Astrocyte (in vitro differentiated cells and primary cell): ENCODE results near the gene MEG3. TPM values are rescaled to one million over a fixed set of nuclear protein-coding genes. Genes with fewer than 3 reads are reported as not detected.
A peak's percentile ranks its signal among the peaks of the same experiment; 100 is the strongest.

Experiments used
- DNase-seq: peaks from one replicate; pipeline ENCODE4 v3.0.0-alpha.2; 2010; ENCODE audit warnings: low read depth
- FAIRE-seq: peaks from 2 replicates; lab custom pipeline; 2011; peaks lifted over from hg19 to GRCh38; lab: Jason Lieb, UNC
- H2AFZ ChIP-seq: 2 replicates; pipeline ENCODE4 v1.6.0; 2012; ENCODE audit warnings: low read depth, low read length, inconsistent platforms
- H3K27ac ChIP-seq: 2 replicates; pipeline ENCODE4 v1.5.1; 2011; ENCODE audit warnings: low read depth, low read length, inconsistent platforms
- H3K27me3 ChIP-seq: 2 replicates; pipeline ENCODE4 v1.6.0; 2011; ENCODE audit warnings: low read length, inconsistent platforms; ENCODE audit not compliant: insufficient read depth
- H3K36me3 ChIP-seq: 2 replicates; pipeline ENCODE4 v1.5.1; 2011; ENCODE audit warnings: low read length, inconsistent platforms; ENCODE audit not compliant: insufficient read depth
- H3K4me1 ChIP-seq: 2 replicates; pipeline ENCODE4 v1.5.1; 2011; ENCODE audit warnings: low read length, inconsistent platforms; ENCODE audit not compliant: insufficient read depth
- H3K4me2 ChIP-seq: 2 replicates; pipeline ENCODE4 v1.6.0; 2012; ENCODE audit warnings: low read length, inconsistent platforms
- H3K4me3 ChIP-seq: 2 replicates; pipeline ENCODE4 v1.5.1; 2011; ENCODE audit warnings: low read depth, mild to moderate bottlenecking, low read length, inconsistent platforms; ENCODE audit not compliant: insufficient read depth
- H3K79me2 ChIP-seq: 2 replicates; pipeline ENCODE4 v1.6.0; 2012; ENCODE audit warnings: mild to moderate bottlenecking, low read length, inconsistent platforms; ENCODE audit not compliant: insufficient read depth
- H3K9ac ChIP-seq: 2 replicates; pipeline ENCODE4 v1.6.0; 2012; ENCODE audit warnings: mild to moderate bottlenecking, low read length, inconsistent platforms
- H3K9me3 ChIP-seq: 2 replicates; pipeline ENCODE4 v1.5.1; 2012; ENCODE audit warnings: low read depth, mild to moderate bottlenecking, low read length, inconsistent platforms; ENCODE audit not compliant: insufficient read depth
- H4K20me1 ChIP-seq: 2 replicates; pipeline ENCODE4 v1.6.0; 2012; ENCODE audit warnings: low read length, inconsistent platforms; ENCODE audit not compliant: insufficient read depth
- H3K27ac Mint-ChIP-seq: one replicate; pipeline ENCODE4 v1.8.0; 2021; ENCODE audit warnings: mild to moderate bottlenecking, mixed read lengths; ENCODE audit not compliant: unreplicated experiment
- H3K27me3 Mint-ChIP-seq: one replicate; pipeline ENCODE4 v1.8.0; 2021; ENCODE audit warnings: low read depth, mixed read lengths; ENCODE audit not compliant: unreplicated experiment
- H3K36me3 Mint-ChIP-seq: one replicate; pipeline ENCODE4 v1.8.0; 2021; ENCODE audit warnings: low read depth, mixed read lengths; ENCODE audit not compliant: unreplicated experiment
- H3K4me1 Mint-ChIP-seq: one replicate; pipeline ENCODE4 v1.8.0; 2021; ENCODE audit warnings: low read depth, mixed read lengths; ENCODE audit not compliant: unreplicated experiment
- H3K4me3 Mint-ChIP-seq: one replicate; pipeline ENCODE4 v1.8.0; 2021; ENCODE audit warnings: mild to moderate bottlenecking, moderate library complexity, mixed read lengths; ENCODE audit not compliant: unreplicated experiment
- H3K9me3 Mint-ChIP-seq: one replicate; pipeline ENCODE4 v1.8.0; 2021; ENCODE audit warnings: mild to moderate bottlenecking, mixed read lengths; ENCODE audit not compliant: unreplicated experiment
- EZH2 ChIP-seq: IDR thresholded peaks from 2 replicates; pipeline ENCODE4 v1.6.1; 2012; ENCODE audit warnings: mild to moderate bottlenecking, low read length, inconsistent platforms; ENCODE audit not compliant: insufficient read depth
- total RNA-seq: library from RNA; stranded (reverse); gene quantifications from 2 replicates; pipeline ENCODE4 v1.2.1, GENCODE V29; 2021
- TF ChIP-seq, protein P1 (sequence below): IDR thresholded peaks from 2 replicates; pipeline ENCODE4 v1.5.1; 2011; ENCODE audit warnings: low read depth, mild to moderate bottlenecking, inconsistent platforms, low read length, moderate library complexity; ENCODE audit not compliant: insufficient read depth

Gene MEG3
- total RNA-seq, 1 donor from 2014 or later: not detected

DNA sequence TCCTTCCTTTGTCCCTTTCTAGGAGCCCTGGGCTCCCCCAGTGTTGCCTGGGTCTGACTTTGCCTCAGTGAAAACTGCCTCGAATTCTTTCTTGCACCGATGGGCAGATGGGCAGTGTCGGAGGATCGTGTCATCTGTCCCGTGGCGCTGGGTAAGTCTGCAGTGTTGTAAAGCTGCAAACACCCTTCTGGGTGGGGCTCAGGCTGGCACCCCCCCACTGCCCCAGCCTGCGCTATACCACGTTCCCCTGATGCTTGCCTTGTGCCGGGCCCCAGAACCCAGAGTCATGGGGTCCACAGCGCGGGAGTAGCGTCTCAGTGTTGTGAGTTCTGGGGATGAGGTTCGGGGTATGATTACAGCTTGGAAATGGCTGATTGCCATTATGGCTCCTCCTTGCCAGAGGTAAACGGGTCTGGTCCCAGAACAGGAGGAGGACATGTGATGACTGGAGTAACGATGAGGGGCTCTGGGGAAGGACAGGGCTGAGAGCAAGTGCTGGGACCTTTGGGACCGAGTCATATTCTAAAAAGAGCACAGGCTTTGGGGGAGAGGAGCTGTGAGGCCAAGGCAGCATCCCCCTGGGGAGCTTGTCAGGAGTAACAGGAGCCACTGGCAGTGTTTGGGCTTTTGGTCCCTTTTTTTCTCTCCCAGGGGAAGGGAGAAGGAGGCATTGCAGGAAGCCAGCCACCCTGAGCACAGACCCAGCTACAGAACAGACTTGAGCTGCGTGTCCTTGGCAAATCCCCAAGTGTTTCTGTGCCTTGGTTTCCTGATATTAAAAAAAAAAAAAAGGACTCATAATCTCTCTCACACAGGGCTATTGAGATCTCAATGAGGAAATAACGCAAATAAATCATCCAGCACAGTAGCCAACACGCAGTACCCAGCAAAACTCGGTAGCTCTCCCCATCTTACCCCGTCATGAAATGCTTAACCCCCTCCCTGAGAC, 73.3 kb downstream of the MEG3 start:
- TF ChIP-seq, protein P1, sequence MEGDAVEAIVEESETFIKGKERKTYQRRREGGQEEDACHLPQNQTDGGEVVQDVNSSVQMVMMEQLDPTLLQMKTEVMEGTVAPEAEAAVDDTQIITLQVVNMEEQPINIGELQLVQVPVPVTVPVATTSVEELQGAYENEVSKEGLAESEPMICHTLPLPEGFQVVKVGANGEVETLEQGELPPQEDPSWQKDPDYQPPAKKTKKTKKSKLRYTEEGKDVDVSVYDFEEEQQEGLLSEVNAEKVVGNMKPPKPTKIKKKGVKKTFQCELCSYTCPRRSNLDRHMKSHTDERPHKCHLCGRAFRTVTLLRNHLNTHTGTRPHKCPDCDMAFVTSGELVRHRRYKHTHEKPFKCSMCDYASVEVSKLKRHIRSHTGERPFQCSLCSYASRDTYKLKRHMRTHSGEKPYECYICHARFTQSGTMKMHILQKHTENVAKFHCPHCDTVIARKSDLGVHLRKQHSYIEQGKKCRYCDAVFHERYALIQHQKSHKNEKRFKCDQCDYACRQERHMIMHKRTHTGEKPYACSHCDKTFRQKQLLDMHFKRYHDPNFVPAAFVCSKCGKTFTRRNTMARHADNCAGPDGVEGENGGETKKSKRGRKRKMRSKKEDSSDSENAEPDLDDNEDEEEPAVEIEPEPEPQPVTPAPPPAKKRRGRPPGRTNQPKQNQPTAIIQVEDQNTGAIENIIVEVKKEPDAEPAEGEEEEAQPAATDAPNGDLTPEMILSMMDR: no peak
- no peak for TF ChIP-seq EZH2
- Histone ChIP-seq H4K20me1 (peaks cover 79% of the 10 kb centered on the region), H3K4me2 (no peak overlapping the region), H3K4me3 (no peak overlapping the region), H3K27me3 (peaks cover 2% of the 10 kb centered on the region), H3K79me2 (peaks cover 8% of the 10 kb centered on the region), H3K9ac (no peak overlapping the region), H3K9me3 (no peaks in the 10 kb centered on the region), H3K4me1 (no peaks in the 10 kb centered on the region), H3K36me3 (peaks cover 18% of the 10 kb centered on the region), H3K27ac (no peak overlapping the region), H2AFZ (no peak overlapping the region)
- DNase-seq (no peak), FAIRE-seq (no peak)
- H3K4me1 Mint-ChIP-seq: peaks cover 9% of the 10 kb centered on the region
- H3K27ac Mint-ChIP-seq: no peak overlapping the region
- no peaks in the 10 kb centered on the region for H3K36me3 Mint-ChIP-seq
- peaks cover 48% of the 10 kb centered on the region for H3K27me3 Mint-ChIP-seq
- H3K4me3 Mint-ChIP-seq: no peak overlapping the region
- no peaks in the 10 kb centered on the region for H3K9me3 Mint-ChIP-seq

DNA sequence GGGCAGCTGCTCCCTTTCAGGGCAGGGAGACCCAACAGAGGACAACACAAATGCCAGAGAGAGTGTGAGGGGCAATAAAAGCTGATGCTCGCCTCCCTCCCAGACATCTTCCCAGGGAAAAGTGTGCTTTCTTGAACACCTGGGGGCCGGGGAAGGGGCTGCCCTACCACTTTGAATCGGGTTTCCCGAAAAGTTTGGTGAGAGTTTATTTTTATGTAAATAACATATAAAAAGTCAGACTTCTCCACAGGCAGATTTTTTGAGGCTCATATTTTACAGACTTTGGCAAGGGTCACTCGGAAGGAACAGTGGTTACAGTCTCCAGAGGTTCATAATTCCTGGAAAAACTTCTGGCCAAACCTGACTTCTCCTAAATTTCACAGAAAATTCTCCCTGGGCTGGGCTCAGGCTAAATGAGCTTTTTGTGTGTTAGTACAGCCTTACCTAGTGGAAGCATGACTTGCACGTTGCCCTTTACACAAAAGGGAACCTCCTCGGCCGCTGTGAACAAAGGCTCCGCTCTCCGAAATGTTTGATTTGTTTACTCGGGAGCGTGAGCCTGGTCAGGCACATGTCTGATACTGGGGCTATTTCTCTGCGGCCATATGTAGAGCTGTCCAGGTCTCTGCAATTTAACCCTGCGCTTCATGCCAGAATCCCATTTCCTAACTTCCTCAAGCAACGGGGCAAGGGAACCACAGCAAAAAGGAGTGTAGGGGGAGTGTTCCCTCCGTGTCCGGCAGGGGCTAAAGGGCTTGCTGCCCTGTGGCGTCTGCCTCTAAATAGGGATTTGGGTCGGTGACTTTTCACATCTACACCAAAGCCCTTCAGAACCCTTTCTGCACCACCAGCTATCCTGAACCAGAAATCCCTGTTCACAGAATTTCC, 74.2 kb downstream of the MEG3 start:
- Mint-ChIP-seq H3K27me3 (peaks cover 49% of the 10 kb centered on the region), H3K27ac (peak overlapping the region; percentile 78), H3K4me3 (no peak overlapping the region), H3K4me1 (peaks cover 13% of the 10 kb centered on the region), H3K9me3 (no peaks in the 10 kb centered on the region), H3K36me3 (no peaks in the 10 kb centered on the region)
- Histone ChIP-seq H3K36me3 (peaks cover 15% of the 10 kb centered on the region), H3K9ac (no peak overlapping the region), H3K9me3 (no peaks in the 10 kb centered on the region), H3K27ac (no peak overlapping the region), H3K27me3 (peaks cover 3% of the 10 kb centered on the region), H3K4me1 (no peaks in the 10 kb centered on the region), H3K4me2 (peak overlapping the region; percentile 25), H3K4me3 (no peak overlapping the region), H3K79me2 (peaks cover 5% of the 10 kb centered on the region), H2AFZ (no peak overlapping the region), H4K20me1 (peaks cover 74% of the 10 kb centered on the region)
- FAIRE-seq (no peak), DNase-seq (no peak)
- TF ChIP-seq, protein P1: no peak
- no peak for TF ChIP-seq EZH2
